OCI-LY7 (cell line): Measurements from ENCODE around the gene IFITM10.

Source experiments
- EZH2phosphoT487 ChIP-seq: fragments of 200-600 bp; sonication (generic); IDR thresholded peaks from 2 replicates; pipeline ENCODE4 v1.6.1; 2018; ENCODE audit warnings: low read depth, borderline replicate concordance, mild to moderate bottlenecking, mixed run types, antibody characterized with exemption, low read length, moderate library complexity, mixed read lengths
- TF ChIP-seq, protein P1 (sequence below): fragments of 200-600 bp; sonication (generic); conservative IDR thresholded peaks from 2 replicates; pipeline ENCODE4 v1.5.1; 2014; ENCODE audit warnings: mild to moderate bottlenecking, antibody characterized with exemption, low read length, moderate library complexity, mixed read lengths

DNA sequence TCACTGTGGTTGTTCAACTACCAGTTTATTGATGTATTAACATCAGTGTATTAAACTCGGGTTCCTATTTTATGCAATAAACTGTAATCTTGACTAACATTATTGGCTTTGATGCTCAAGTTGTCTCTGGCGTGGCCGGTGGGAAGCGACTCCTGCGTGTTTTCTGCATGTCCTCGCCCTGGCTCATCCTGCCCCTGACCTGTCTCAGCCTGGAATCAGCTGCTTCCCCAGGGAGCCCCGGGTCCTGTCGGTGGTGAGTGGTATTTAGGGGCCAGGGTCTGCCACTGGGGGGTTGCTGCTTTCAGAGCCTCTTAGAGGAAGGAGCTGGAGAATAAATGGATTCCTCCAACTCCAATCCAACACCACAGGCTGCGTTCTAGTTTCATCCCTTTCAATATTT, 22.5 kb downstream of the IFITM10 start:
- TF ChIP-seq, protein P1, sequence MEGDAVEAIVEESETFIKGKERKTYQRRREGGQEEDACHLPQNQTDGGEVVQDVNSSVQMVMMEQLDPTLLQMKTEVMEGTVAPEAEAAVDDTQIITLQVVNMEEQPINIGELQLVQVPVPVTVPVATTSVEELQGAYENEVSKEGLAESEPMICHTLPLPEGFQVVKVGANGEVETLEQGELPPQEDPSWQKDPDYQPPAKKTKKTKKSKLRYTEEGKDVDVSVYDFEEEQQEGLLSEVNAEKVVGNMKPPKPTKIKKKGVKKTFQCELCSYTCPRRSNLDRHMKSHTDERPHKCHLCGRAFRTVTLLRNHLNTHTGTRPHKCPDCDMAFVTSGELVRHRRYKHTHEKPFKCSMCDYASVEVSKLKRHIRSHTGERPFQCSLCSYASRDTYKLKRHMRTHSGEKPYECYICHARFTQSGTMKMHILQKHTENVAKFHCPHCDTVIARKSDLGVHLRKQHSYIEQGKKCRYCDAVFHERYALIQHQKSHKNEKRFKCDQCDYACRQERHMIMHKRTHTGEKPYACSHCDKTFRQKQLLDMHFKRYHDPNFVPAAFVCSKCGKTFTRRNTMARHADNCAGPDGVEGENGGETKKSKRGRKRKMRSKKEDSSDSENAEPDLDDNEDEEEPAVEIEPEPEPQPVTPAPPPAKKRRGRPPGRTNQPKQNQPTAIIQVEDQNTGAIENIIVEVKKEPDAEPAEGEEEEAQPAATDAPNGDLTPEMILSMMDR: no peak
- TF ChIP-seq EZH2phosphoT487: no peak
